HG02588 (cell line): Measurements from ENCODE around the gene PACRG.

Experiments
- ATAC-seq: cut with Tn5 transposase; IDR thresholded peaks from one replicate; pipeline ENCODE4 v1.9.1; 2021; ENCODE audit warnings: mild to moderate bottlenecking, moderate library complexity; ENCODE audit not compliant: unreplicated experiment

PACRG gene

GRCh38 chr6:163063561-163063960 lies 335.8 kb downstream of the PACRG start:
- no peak for ATAC-seq

- ATAC-seq, result no peak
Measured at GRCh38 chr6:163064397-163064796, 336.6 kb downstream of the PACRG start.

GRCh38 chr6:163066200-163066599 lies 338.4 kb downstream of the PACRG start:
- no peak for ATAC-seq

GRCh38 chr6:163077134-163077533 lies 349.4 kb downstream of the PACRG start:
- no peak for ATAC-seq

- no peak for ATAC-seq
Measured at GRCh38 chr6:163078712-163079111, 350.9 kb downstream of the PACRG start.

GRCh38 chr6:163080228-163080627 lies 352.5 kb downstream of the PACRG start:
- no peak for ATAC-seq

GRCh38 chr6:163083141-163083540 lies 355.4 kb downstream of the PACRG start:
- no peak for ATAC-seq

- no peak for ATAC-seq
Measured at GRCh38 chr6:163085426-163085825, 357.7 kb downstream of the PACRG start.

- no peak for ATAC-seq
Measured at GRCh38 chr6:163085861-163086623, 358.3 kb downstream of the PACRG start.

- no peak for ATAC-seq
Measured at GRCh38 chr6:163086624-163086920, 358.8 kb downstream of the PACRG start.

GRCh38 chr6:163087981-163088380 lies 360.2 kb downstream of the PACRG start:
- ATAC-seq, result no peak

GRCh38 chr6:163092876-163093275 lies 365.1 kb downstream of the PACRG start:
- no peak for ATAC-seq

GRCh38 chr6:163094881-163095280 lies 367.1 kb downstream of the PACRG start:
- no peak for ATAC-seq

GRCh38 chr6:163095401-163095800 lies 367.6 kb downstream of the PACRG start:
- ATAC-seq, result no peak

GRCh38 chr6:163098827-163099479 lies 371.2 kb downstream of the PACRG start:
- no peak for ATAC-seq

- ATAC-seq, result no peak
Measured at GRCh38 chr6:163099621-163100171, 371.9 kb downstream of the PACRG start.

- ATAC-seq, result no peak
Measured at GRCh38 chr6:163100259-163100658, 372.5 kb downstream of the PACRG start.

GRCh38 chr6:163113358-163113962 lies 385.7 kb downstream of the PACRG start:
- ATAC-seq, result no peak

GRCh38 chr6:163118941-163119340 lies 391.2 kb downstream of the PACRG start:
- ATAC-seq, result no peak

- no peak for ATAC-seq
Measured at GRCh38 chr6:163120223-163120622, 392.4 kb downstream of the PACRG start.

GRCh38 chr6:163121270-163121669 lies 393.5 kb downstream of the PACRG start:
- ATAC-seq, result no peak

GRCh38 chr6:163122365-163122764 lies 394.6 kb downstream of the PACRG start:
- no peak for ATAC-seq
